OCI-LY1 (cell line): Measurements from ENCODE around the gene CTNNA2.

Source experiments
- H2AFZ ChIP-seq: fragments of 200-600 bp; sonication (generic), shearing (Covaris generic); 2 replicates; pipeline ENCODE4 v1.6.0; 2014; ENCODE audit warnings: antibody characterized with exemption, mild to moderate bottlenecking, low read length
- H3F3A ChIP-seq: fragments of 200-600 bp; sonication (generic), shearing (Covaris generic); 2 replicates; pipeline ENCODE4 v1.6.0; 2014; ENCODE audit warnings: mild to moderate bottlenecking, antibody characterized with exemption, low read length, moderate library complexity; ENCODE audit not compliant: insufficient read depth
- H3K27ac ChIP-seq: fragments of 200-600 bp; sonication (generic); 2 replicates; pipeline ENCODE4 v1.5.1; 2014; ENCODE audit warnings: low read length, mixed run types, mild to moderate bottlenecking, low read depth; ENCODE audit not compliant: poor library complexity, severe bottlenecking
- H3K27me3 ChIP-seq: fragments of 200-600 bp; sonication (generic); 2 replicates; pipeline ENCODE4 v1.6.0; 2014; ENCODE audit warnings: antibody characterized with exemption, mild to moderate bottlenecking, low read length, moderate library complexity; ENCODE audit not compliant: insufficient read depth
- H3K36me3 ChIP-seq: fragments of 200-600 bp; sonication (generic); 2 replicates; pipeline ENCODE4 v1.6.1; 2014; ENCODE audit warnings: mild to moderate bottlenecking, antibody characterized with exemption, low read length, moderate library complexity, mixed read lengths; ENCODE audit not compliant: insufficient read depth
- H3K4me1 ChIP-seq: fragments of 200-600 bp; sonication (generic); 2 replicates; pipeline ENCODE4 v1.5.1; 2014; ENCODE audit warnings: mild to moderate bottlenecking, low read length, moderate library complexity; ENCODE audit not compliant: insufficient read depth, severe bottlenecking
- H3K4me2 ChIP-seq: fragments of 200-600 bp; sonication (generic), shearing (Covaris generic); 2 replicates; pipeline ENCODE4 v1.6.1; 2014; ENCODE audit warnings: low read length
- H3K4me3 ChIP-seq: fragments of 200-600 bp; sonication (generic); 2 replicates; pipeline ENCODE4 v1.5.1; 2014; ENCODE audit warnings: low read length, low read depth, mild to moderate bottlenecking, mixed read lengths; ENCODE audit not compliant: poor library complexity, severe bottlenecking
- H3K79me2 ChIP-seq: fragments of 200-600 bp; shearing (Covaris generic); 2 replicates; pipeline ENCODE4 v1.6.1; 2016; ENCODE audit warnings: mixed run types, low read length, mixed read lengths; ENCODE audit not compliant: insufficient read depth
- H3K9ac ChIP-seq: fragments of 200-600 bp; sonication (generic), shearing (Covaris generic); 2 replicates; pipeline ENCODE4 v1.6.1; 2014; ENCODE audit warnings: mild to moderate bottlenecking, low read length, mixed read lengths
- H3K9me2 ChIP-seq: fragments of 200-600 bp; sonication (generic), shearing (Covaris generic); 2 replicates; pipeline ENCODE4 v1.6.1; 2014; ENCODE audit warnings: low read depth, mild to moderate bottlenecking, low read length, mixed read lengths
- H3K9me3 ChIP-seq: fragments of 200-600 bp; shearing (Covaris generic); 2 replicates; pipeline ENCODE4 v1.6.1; 2014; ENCODE audit warnings: low read length, mixed read lengths
- H4K20me1 ChIP-seq: fragments of 200-600 bp; sonication (generic), shearing (Covaris generic); 2 replicates; pipeline ENCODE4 v1.6.0; 2016; ENCODE audit warnings: mild to moderate bottlenecking, low read length; ENCODE audit not compliant: insufficient read depth
- EZH2 ChIP-seq: fragments of 200-600 bp; sonication (generic), shearing (Covaris generic); IDR thresholded peaks from 2 replicates; pipeline ENCODE4 v1.8.0; 2017; ENCODE audit warnings: borderline replicate concordance, mixed run types, mild to moderate bottlenecking, antibody characterized with exemption, low read length, moderate library complexity, mixed read lengths
- TF ChIP-seq, protein P1 (sequence below): fragments of 200-600 bp; sonication (generic), shearing (Covaris generic); IDR thresholded peaks from 2 replicates; pipeline ENCODE4 v1.5.1; 2017; ENCODE audit warnings: mild to moderate bottlenecking, antibody characterized with exemption, low read length, moderate library complexity, mixed read lengths

The CTNNA2 gene

DNA sequence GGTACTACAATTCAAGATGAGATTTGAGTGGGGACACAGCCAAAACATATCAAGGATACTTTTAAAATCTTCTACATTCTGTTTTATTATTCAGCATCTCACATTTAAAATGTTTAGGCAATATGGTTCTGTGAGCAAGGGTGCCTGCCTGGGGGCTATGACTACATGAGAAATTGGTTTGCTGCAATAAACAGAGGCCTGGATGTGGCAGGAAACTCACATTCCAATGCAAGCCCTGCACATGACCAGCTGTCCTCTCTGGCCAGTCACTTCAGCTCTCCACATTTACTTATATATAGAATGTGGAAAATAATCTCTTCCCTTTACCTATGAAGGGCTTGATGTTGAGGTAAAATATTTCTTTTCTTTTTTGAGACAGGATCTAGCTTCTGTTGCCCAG, 598.3 kb downstream of the CTNNA2 start:
- Histone ChIP-seq H3K27ac (no peak overlapping the region), H3K4me3 (no peak overlapping the region), H3K9me2 (no peaks in the 10 kb centered on the region), H4K20me1 (no peaks in the 10 kb centered on the region), H3K27me3 (no peaks in the 10 kb centered on the region), H3K36me3 (no peaks in the 10 kb centered on the region), H3K4me2 (no peak overlapping the region), H3K79me2 (no peaks in the 10 kb centered on the region), H2AFZ (no peak overlapping the region), H3K9me3 (no peaks in the 10 kb centered on the region), H3K4me1 (no peaks in the 10 kb centered on the region), H3K9ac (no peak overlapping the region), H3F3A (no peaks in the 10 kb centered on the region)
- TF ChIP-seq, protein P1, sequence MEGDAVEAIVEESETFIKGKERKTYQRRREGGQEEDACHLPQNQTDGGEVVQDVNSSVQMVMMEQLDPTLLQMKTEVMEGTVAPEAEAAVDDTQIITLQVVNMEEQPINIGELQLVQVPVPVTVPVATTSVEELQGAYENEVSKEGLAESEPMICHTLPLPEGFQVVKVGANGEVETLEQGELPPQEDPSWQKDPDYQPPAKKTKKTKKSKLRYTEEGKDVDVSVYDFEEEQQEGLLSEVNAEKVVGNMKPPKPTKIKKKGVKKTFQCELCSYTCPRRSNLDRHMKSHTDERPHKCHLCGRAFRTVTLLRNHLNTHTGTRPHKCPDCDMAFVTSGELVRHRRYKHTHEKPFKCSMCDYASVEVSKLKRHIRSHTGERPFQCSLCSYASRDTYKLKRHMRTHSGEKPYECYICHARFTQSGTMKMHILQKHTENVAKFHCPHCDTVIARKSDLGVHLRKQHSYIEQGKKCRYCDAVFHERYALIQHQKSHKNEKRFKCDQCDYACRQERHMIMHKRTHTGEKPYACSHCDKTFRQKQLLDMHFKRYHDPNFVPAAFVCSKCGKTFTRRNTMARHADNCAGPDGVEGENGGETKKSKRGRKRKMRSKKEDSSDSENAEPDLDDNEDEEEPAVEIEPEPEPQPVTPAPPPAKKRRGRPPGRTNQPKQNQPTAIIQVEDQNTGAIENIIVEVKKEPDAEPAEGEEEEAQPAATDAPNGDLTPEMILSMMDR, result no peak
- TF ChIP-seq EZH2, result no peak

DNA sequence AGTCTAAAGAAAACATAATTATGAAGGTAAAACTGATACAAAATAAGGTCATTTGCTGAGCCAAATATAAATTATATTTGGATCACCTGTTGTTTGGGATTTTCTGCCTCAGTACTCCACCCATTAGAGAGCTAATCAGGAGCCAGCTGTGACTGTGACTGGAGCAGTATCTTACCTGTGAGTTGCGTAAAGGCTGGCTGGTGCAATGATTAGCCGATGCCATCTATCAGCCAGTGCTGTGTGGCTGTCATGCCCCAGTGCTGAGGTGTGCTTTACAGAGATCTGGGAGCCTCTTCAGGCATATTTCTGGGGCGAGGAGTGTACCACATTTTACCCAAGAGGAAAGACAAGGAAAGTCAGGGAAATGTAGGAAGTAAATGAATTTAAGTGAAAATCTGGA, 599.9 kb downstream of the CTNNA2 start:
- no peak overlapping the region for H3K4me2 ChIP-seq
- no peaks in the 10 kb centered on the region for H3K9me2 ChIP-seq
- no peaks in the 10 kb centered on the region for H3K36me3 ChIP-seq
- H3K9ac ChIP-seq, result no peak overlapping the region
- no peaks in the 10 kb centered on the region for H3F3A ChIP-seq
- H4K20me1 ChIP-seq, result no peaks in the 10 kb centered on the region
- TF ChIP-seq, protein P1, result no peak
- no peak for TF ChIP-seq EZH2
- no peaks in the 10 kb centered on the region for H3K9me3 ChIP-seq
- H3K79me2 ChIP-seq, result no peaks in the 10 kb centered on the region
- H3K4me3 ChIP-seq, result no peak overlapping the region
- no peak overlapping the region for H3K27ac ChIP-seq
- no peaks in the 10 kb centered on the region for H3K27me3 ChIP-seq
- H3K4me1 ChIP-seq, result no peaks in the 10 kb centered on the region
- H2AFZ ChIP-seq, result no peak overlapping the region

DNA sequence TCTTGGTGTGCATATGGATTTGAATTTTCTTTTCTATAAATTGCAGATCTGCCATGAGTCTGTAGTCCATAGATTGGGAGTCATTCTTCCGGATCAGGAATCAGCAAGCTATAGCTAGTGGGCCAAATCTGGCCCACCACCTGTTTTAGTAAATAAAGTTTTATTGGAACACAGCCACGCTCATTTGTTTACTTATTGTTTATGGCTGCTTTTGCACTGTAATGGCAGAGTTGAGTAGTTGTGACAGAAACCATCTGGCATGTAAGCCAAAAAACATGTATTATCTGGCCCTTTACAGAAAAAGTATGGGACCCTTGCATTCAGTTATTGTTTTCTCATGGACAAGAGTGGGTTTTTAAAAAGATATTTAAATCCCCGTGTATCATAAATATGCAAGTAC, 600.5 kb downstream of the CTNNA2 start:
- Histone ChIP-seq H3K9ac (no peak overlapping the region), H3K4me2 (no peak overlapping the region), H3K4me1 (no peaks in the 10 kb centered on the region), H4K20me1 (no peaks in the 10 kb centered on the region), H3K27me3 (no peaks in the 10 kb centered on the region), H3K36me3 (no peaks in the 10 kb centered on the region), H3K79me2 (no peaks in the 10 kb centered on the region), H3K9me3 (no peaks in the 10 kb centered on the region), H3K9me2 (no peaks in the 10 kb centered on the region), H3F3A (no peaks in the 10 kb centered on the region), H2AFZ (no peak overlapping the region), H3K27ac (no peak overlapping the region), H3K4me3 (no peak overlapping the region)
- TF ChIP-seq, protein P1, result no peak
- no peak for TF ChIP-seq EZH2
